Lower lobe of right lung (tissue), 2 donors: ENCODE results near the gene TMEM200A. TPM values are rescaled to one million over a fixed set of nuclear protein-coding genes. Genes with fewer than 3 reads are reported as not detected.

Experiments
- ATAC-seq, 2 donors: fragments of 200-7000 bp; cut with Tn5 transposase; one replicate each; pipeline ENCODE4 v1.9.1; 2020 to 2022; ENCODE audit warnings: mild to moderate bottlenecking in 2 of 2, moderate library complexity in 2 of 2
- DNase-seq: peaks from one replicate; pipeline ENCODE4 v3.0.0-alpha.2; 2020
- H3K27ac ChIP-seq: fragments of 200-600 bp; one replicate; pipeline ENCODE4 v1.8.0; 2022
- H3K27me3 ChIP-seq: fragments of 200-600 bp; one replicate; pipeline ENCODE4 v1.8.0; 2022; ENCODE audit warnings: low read depth
- H3K36me3 ChIP-seq: fragments of 200-600 bp; one replicate; pipeline ENCODE4 v1.8.0; 2022; ENCODE audit warnings: mild to moderate bottlenecking
- H3K4me1 ChIP-seq: fragments of 200-600 bp; one replicate; pipeline ENCODE4 v1.8.0; 2022
- H3K4me3 ChIP-seq: fragments of 200-600 bp; one replicate; pipeline ENCODE4 v1.8.0; 2022; ENCODE audit warnings: mild to moderate bottlenecking
- H3K9me3 ChIP-seq: fragments of 200-600 bp; one replicate; pipeline ENCODE4 v1.8.0; 2022
- CTCF ChIP-seq: fragments of 200-600 bp; IDR thresholded peaks from one replicate; pipeline ENCODE4 v1.8.0; 2022; ENCODE audit warnings: antibody characterized with exemption, mild to moderate bottlenecking
- intact Hi-C: fragments of 100-400 bp; cut with DNase I; formaldehyde crosslinking; loops from one replicate; pipeline ENCODE4 v1.11.0; 2022
- total RNA-seq: library from RNA; stranded (reverse); fragmentation: NEBNext Ultra II Directional; extraction: Animal tissue kit (Norgen Biotek cat#: 25700); gene quantifications from one replicate; pipeline ENCODE4 v1.2.1, GENCODE V29; 2021
- donor health status: DM: no; HTN: yes; CAD: no; lungs with severe emphysema.

Gene TMEM200A
- total RNA-seq, 1 donor from 2014 or later = 4.3 TPM

GRCh38 chr6:130394246-130394645, 28.4 kb downstream of the TMEM200A start:
- H3K36me3 ChIP-seq = no peaks in the 10 kb centered on the region
- no peak overlapping the region for H3K27ac ChIP-seq
- no peak overlapping the region for H3K4me3 ChIP-seq
- no peak for TF ChIP-seq CTCF
- intact Hi-C loops = no loop called here
- H3K9me3 ChIP-seq = no peaks in the 10 kb centered on the region
- DNase-seq (no peak), ATAC-seq (no peak)
- no peaks in the 10 kb centered on the region for H3K27me3 ChIP-seq
- H3K4me1 ChIP-seq = no peaks in the 10 kb centered on the region

GRCh38 chr6:130395164-130395563, 29.3 kb downstream of the TMEM200A start:
- no peaks in the 10 kb centered on the region for H3K4me1 ChIP-seq
- H3K27me3 ChIP-seq = no peaks in the 10 kb centered on the region
- intact Hi-C loops = no loop called here
- no peak overlapping the region for H3K4me3 ChIP-seq
- no peaks in the 10 kb centered on the region for H3K36me3 ChIP-seq
- no peak for DNase-seq
- no peak for TF ChIP-seq CTCF
- ATAC-seq = no peak
- no peak overlapping the region for H3K27ac ChIP-seq
- H3K9me3 ChIP-seq = no peaks in the 10 kb centered on the region

- no peaks in the 10 kb centered on the region for H3K9me3 ChIP-seq
- H3K36me3 ChIP-seq = no peaks in the 10 kb centered on the region
- no peak for TF ChIP-seq CTCF
- H3K27me3 ChIP-seq = no peaks in the 10 kb centered on the region
- intact Hi-C loops = no loop called here
- no peak for DNase-seq
- no peak overlapping the region for H3K27ac ChIP-seq
- peak overlapping the region; percentile 7 for H3K4me3 ChIP-seq
- no peak for ATAC-seq
- H3K4me1 ChIP-seq = no peaks in the 10 kb centered on the region
Measured at GRCh38 chr6:130396722-130397121, 30.9 kb downstream of the TMEM200A start.

- no peaks in the 10 kb centered on the region for H3K27me3 ChIP-seq
Measured at GRCh38 chr6:130405549-130405948, 39.7 kb downstream of the TMEM200A start.

GRCh38 chr6:130407032-130407431, 41.2 kb downstream of the TMEM200A start:
- Histone ChIP-seq H3K4me3 (no peak overlapping the region), H3K27ac (no peak overlapping the region), H3K36me3 (no peaks in the 10 kb centered on the region), H3K9me3 (no peaks in the 10 kb centered on the region), H3K27me3 (no peaks in the 10 kb centered on the region), H3K4me1 (no peaks in the 10 kb centered on the region)
- ATAC-seq (no peak), DNase-seq (no peak)
- intact Hi-C loops = no loop called here
- no peak for TF ChIP-seq CTCF

More at GRCh38 chr6:130405549-130405948, 39.7 kb downstream of the TMEM200A start:
- Histone ChIP-seq H3K9me3 (no peaks in the 10 kb centered on the region), H3K36me3 (no peaks in the 10 kb centered on the region), H3K4me1 (no peaks in the 10 kb centered on the region), H3K4me3 (no peak overlapping the region), H3K27ac (no peak overlapping the region)
- no peak for TF ChIP-seq CTCF
- intact Hi-C loops = no loop called here
- ATAC-seq (no peak), DNase-seq (no peak)
